ENCODE results near the gene FANCE.

GRCh38 chr6:35492258-35492973 lies 40.3 kb downstream of the FANCE start:
- TF ChIP-seq CTCF (IDR thresholded peaks at IDR 0.05) (no peak), TCF7L2 (IDR thresholded peaks at IDR 0.05; ENCODE audit: low read depth, low read length) (no peak)
